Brain microvascular endothelial cell (primary cell): ENCODE measurements around the gene OR52M1.

Source experiments
- DNase-seq: peaks from one replicate; pipeline ENCODE4 v3.0.0-alpha.2; 2020
- H3K27ac ChIP-seq: fragments of 250-450 bp; sonication (Bioruptor Pico); 2 replicates; pipeline ENCODE4 v1.5.1; 2020; ENCODE audit warnings: mild to moderate bottlenecking, moderate library complexity
- H3K27me3 ChIP-seq: fragments of 250-450 bp; sonication (Bioruptor Pico); replicated peaks from 2 replicates; pipeline ENCODE4 v1.5.1; 2020; ENCODE audit warnings: mild to moderate bottlenecking
- H3K36me3 ChIP-seq: fragments of 250-450 bp; sonication (Bioruptor Pico); replicated peaks from 2 replicates; pipeline ENCODE4 v1.5.1; 2020; ENCODE audit warnings: mild to moderate bottlenecking
- H3K4me3 ChIP-seq: 2 replicates; pipeline ENCODE4 v1.5.1; 2011; ENCODE audit warnings: low read depth, mild to moderate bottlenecking, control low read depth, low read length, moderate library complexity
- CTCF ChIP-seq: IDR thresholded peaks from 2 replicates; pipeline ENCODE4 v1.5.1; 2011; ENCODE audit warnings: low read depth, mild to moderate bottlenecking, moderate library complexity, low read length, control low read depth, inconsistent platforms; ENCODE audit errors: missing control alignments
- in situ Hi-C: cut with HindIII; loops from 2 replicates; pipeline ENCODE4 v1.10.0; 2017; ENCODE audit warnings: low sequenced_read_pairs, low pct_ligation_motif_present

Gene OR52M1

GRCh38 chr11:4551346-4551979, 6.5 kb downstream of the OR52M1 start:
- Histone ChIP-seq H3K27ac (no peak overlapping the region), H3K36me3 (no peaks in the 10 kb centered on the region), H3K4me3 (no peak overlapping the region), H3K27me3 (no peaks in the 10 kb centered on the region)
- in situ Hi-C loops: no loop called here
- peak; percentile 4 for DNase-seq
- peak; percentile 28 for TF ChIP-seq CTCF

- in situ Hi-C loops: no loop called here
- TF ChIP-seq CTCF: no peak
- DNase-seq: no peak
- Histone ChIP-seq H3K27ac (no peak overlapping the region), H3K4me3 (no peak overlapping the region), H3K36me3 (no peaks in the 10 kb centered on the region), H3K27me3 (no peaks in the 10 kb centered on the region)
Measured at GRCh38 chr11:4559527-4560440, 14.8 kb downstream of the OR52M1 start.

GRCh38 chr11:4560467-4560866, 15.5 kb downstream of the OR52M1 start:
- TF ChIP-seq CTCF: no peak

DNA sequence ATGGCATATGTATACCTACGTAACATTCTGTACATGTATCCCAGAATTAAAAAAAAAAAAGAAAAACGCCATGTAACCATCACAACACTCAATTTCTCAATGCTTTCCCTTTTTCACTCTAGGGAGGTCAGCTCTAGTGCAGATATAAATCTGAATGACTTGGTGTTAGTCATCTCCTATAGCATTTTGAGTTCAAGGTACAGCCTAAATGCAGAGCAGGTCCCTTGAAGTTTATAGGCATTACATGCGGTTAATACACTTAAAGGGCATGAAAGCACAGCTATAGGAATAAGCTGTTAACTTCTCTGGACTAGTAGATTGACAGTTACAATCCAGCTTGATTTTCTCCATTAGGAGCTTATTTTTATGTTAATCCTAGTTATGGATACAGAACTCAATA, 20.4 kb downstream of the OR52M1 start:
- TF ChIP-seq CTCF: no peak
- no peak overlapping the region for H3K27ac ChIP-seq

More at GRCh38 chr11:4560467-4560866, 15.5 kb downstream of the OR52M1 start:
- H3K27me3 ChIP-seq: no peaks in the 10 kb centered on the region
- H3K4me3 ChIP-seq: no peak overlapping the region
- no peaks in the 10 kb centered on the region for H3K36me3 ChIP-seq
- DNase-seq: no peak
- in situ Hi-C loops: no loop called here
- H3K27ac ChIP-seq: no peak overlapping the region

DNA sequence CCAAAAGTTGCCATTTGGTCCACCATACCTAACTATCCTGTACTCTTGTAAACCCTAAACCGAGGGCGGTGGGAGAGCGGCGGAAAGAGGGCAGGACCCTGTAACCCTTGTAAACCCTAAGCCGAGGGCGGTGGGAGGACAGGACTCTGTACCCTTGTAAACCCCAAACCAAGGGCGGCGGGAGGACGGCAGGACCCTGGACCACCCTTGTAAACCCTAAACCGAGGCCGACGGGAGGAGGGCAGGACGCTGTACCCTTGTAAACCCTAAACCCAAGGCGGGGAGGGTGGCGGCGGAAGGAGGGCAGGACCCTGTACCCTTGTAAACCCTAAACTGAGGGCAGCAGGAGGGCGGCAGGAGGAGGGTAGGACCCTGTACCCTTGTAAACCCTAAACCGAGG, 24.1 kb downstream of the OR52M1 start:
- DNase-seq: no peak
- TF ChIP-seq CTCF: no peak
- in situ Hi-C loops: no loop called here
- Histone ChIP-seq H3K4me3 (no peak overlapping the region), H3K36me3 (no peaks in the 10 kb centered on the region), H3K27me3 (no peaks in the 10 kb centered on the region), H3K27ac (no peak overlapping the region)

More for the DNA sequence above, 20.4 kb downstream of the OR52M1 start:
- Histone ChIP-seq H3K4me3 (no peak overlapping the region), H3K36me3 (no peaks in the 10 kb centered on the region), H3K27me3 (no peaks in the 10 kb centered on the region)
- no peak for DNase-seq
- in situ Hi-C loops: no loop called here
